CD4-positive, alpha-beta T cell (primary cell): ENCODE measurements around the gene PRDM16. TPM values are rescaled to one million over a fixed set of nuclear protein-coding genes. Genes with fewer than 3 reads are reported as not detected.
A peak's percentile ranks its signal among the peaks of the same experiment; 100 is the strongest.

ENCODE experiments used
- ATAC-seq: fragments of 200-7000 bp; cut with Tn5 transposase; one replicate; pipeline ENCODE4 v1.10.0; 2022; ENCODE audit warnings: mild to moderate bottlenecking; ENCODE audit not compliant: poor library complexity
- CTCF ChIA-PET: fragments of 350-600 bp; sonication (Branson Sonifier 250); formaldehyde crosslinking; loops from one replicate; lab custom pipeline; 2021; ENCODE audit warnings: antibody characterized with exemption, inconsistent platforms; lab: Charles Lee
- POLR2A ChIA-PET: fragments of 350-600 bp; sonication (Branson Sonifier 250); formaldehyde crosslinking; loops from one replicate; lab custom pipeline; 2021; ENCODE audit warnings: antibody characterized with exemption, inconsistent platforms; lab: Charles Lee
- DNase-seq, 14 experiments: peaks; one replicate each; pipeline ENCODE4 v3.0.0-alpha.2; 2013 to 2020; ENCODE audit warnings: mixed read lengths in 2 of 14
- H3K27ac ChIP-seq, 2 donors: one replicate each; pipeline versions ENCODE4 v1.5.1 to v1.7.0; 2013; ENCODE audit warnings: low read length in 2 of 2, low read depth in 1 of 2, mild to moderate bottlenecking in 1 of 2
- H3K27me3 ChIP-seq, 2 experiments: 1 replicate in 1 of 2; 2 replicates in 1 of 2; pipeline versions ENCODE4 v1.6.1 to v1.7.0; 2013; ENCODE audit warnings: low read length in 2 of 2, control low read depth in 1 of 2, mild to moderate bottlenecking in 1 of 2, moderate library complexity in 1 of 2; ENCODE audit not compliant: insufficient read depth in 2 of 2, control insufficient read depth in 1 of 2
- H3K36me3 ChIP-seq: one replicate; pipeline ENCODE4 v1.6.1; 2013; ENCODE audit warnings: low read length, control low read depth; ENCODE audit not compliant: insufficient read depth
- H3K4me1 ChIP-seq: one replicate; pipeline ENCODE4 v1.6.1; 2013; ENCODE audit warnings: low read length, control low read depth; ENCODE audit not compliant: insufficient read depth
- H3K4me3 ChIP-seq: one replicate; pipeline ENCODE4 v1.5.1; 2013; ENCODE audit warnings: mild to moderate bottlenecking, low read length, moderate library complexity
- H3K9me3 ChIP-seq, 2 experiments: 1 replicate in 1 of 2; 2 replicates in 1 of 2; pipeline versions ENCODE4 v1.6.1 to v1.7.0; 2013; ENCODE audit warnings: low read length in 2 of 2, mild to moderate bottlenecking in 2 of 2, control low read depth in 1 of 2, moderate library complexity in 1 of 2; ENCODE audit not compliant: control insufficient read depth in 1 of 2, insufficient read depth in 1 of 2
- H3K27ac Mint-ChIP-seq: one replicate; pipeline ENCODE4 v1.8.0; 2020; ENCODE audit warnings: mixed read lengths
- H3K27me3 Mint-ChIP-seq: one replicate; pipeline ENCODE4 v1.8.0; 2021; ENCODE audit warnings: mixed read lengths
- H3K36me3 Mint-ChIP-seq: one replicate; pipeline ENCODE4 v1.8.0; 2021; ENCODE audit warnings: low read depth, mixed read lengths
- H3K4me1 Mint-ChIP-seq: one replicate; pipeline ENCODE4 v1.8.0; 2021; ENCODE audit warnings: low read depth, mixed read lengths
- H3K4me3 Mint-ChIP-seq: one replicate; pipeline ENCODE4 v1.8.0; 2020; ENCODE audit warnings: mild to moderate bottlenecking, mixed read lengths
- H3K9me3 Mint-ChIP-seq: one replicate; pipeline ENCODE4 v1.8.0; 2020; ENCODE audit warnings: mixed read lengths
- intact Hi-C, 2 experiments: fragments of 100-400 bp; cut with DNase I in 1 of 2; cut with micrococcal nuclease in 1 of 2; formaldehyde crosslinking; loops; one replicate each; pipeline versions ENCODE4 v1.15.1 to v1.9.0; 2023 to 2025; cut with DNase I, micrococcal nuclease
- total RNA-seq, 174 experiments: library from RNA in 2 of 174; stranded (reverse) in 2 of 174; gene quantifications; one replicate each; pipeline ENCODE4 v1.2.3 and lab custom pipeline; 2021 to 2026
- TF ChIP-seq, protein P1 (sequence below): fragments of 200-600 bp; IDR thresholded peaks from one replicate; pipeline ENCODE4 v1.8.0; 2022; ENCODE audit warnings: antibody characterized with exemption, mild to moderate bottlenecking

The PRDM16 gene
- total RNA-seq, 2 experiments from 2014 or later = not detected

DNA sequence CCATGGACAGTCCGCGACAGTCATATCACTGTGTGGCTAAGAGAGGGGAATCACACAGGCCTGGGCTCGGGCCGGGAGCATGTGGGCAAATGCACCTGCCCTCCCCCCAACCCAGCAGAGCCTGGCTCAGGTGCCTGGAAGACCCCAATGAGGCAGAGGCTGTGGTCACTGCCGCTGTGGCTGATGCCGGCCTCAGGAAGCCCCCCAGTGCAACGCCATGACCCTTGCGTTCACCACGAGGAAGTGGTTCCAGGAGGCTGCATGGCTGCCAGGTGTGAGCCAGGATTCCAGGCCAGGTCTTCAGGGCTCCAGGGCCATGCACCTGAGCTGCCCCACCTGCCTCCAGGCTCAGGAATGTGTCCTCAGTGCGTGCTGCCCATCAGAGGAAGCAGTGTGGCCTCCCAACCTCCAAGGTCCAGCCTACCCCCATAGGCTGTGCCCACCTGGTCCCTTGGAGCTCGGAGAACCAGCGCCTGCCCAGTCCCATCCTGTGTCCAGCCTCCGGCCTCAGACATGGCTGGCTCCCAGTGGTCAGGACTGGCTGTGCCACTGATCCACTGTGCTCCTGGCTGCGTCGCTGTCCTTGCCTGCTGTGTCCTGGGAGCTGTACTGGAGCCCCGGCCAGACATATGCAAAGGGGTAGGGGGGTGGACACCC, 393.5 kb downstream of the PRDM16 start:
- ChIA-PET POLR2A (no interaction called here), CTCF (interaction anchor here (1.3 kb wide), 1 partner anchor 9 kb away, joined by 6 read pairs; no protein-coding TSS in a partner anchor)
- intact Hi-C loops = no loop called here
- H3K4me3 Mint-ChIP-seq = no peak overlapping the region
- H3K4me1 ChIP-seq = no peaks in the 10 kb centered on the region
- no peaks in the 10 kb centered on the region for H3K9me3 Mint-ChIP-seq
- TF ChIP-seq, protein P1, sequence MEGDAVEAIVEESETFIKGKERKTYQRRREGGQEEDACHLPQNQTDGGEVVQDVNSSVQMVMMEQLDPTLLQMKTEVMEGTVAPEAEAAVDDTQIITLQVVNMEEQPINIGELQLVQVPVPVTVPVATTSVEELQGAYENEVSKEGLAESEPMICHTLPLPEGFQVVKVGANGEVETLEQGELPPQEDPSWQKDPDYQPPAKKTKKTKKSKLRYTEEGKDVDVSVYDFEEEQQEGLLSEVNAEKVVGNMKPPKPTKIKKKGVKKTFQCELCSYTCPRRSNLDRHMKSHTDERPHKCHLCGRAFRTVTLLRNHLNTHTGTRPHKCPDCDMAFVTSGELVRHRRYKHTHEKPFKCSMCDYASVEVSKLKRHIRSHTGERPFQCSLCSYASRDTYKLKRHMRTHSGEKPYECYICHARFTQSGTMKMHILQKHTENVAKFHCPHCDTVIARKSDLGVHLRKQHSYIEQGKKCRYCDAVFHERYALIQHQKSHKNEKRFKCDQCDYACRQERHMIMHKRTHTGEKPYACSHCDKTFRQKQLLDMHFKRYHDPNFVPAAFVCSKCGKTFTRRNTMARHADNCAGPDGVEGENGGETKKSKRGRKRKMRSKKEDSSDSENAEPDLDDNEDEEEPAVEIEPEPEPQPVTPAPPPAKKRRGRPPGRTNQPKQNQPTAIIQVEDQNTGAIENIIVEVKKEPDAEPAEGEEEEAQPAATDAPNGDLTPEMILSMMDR = no peak
- H3K4me3 ChIP-seq = no peak overlapping the region
- H3K27me3 ChIP-seq = no peaks in the 10 kb centered on the region
- H3K36me3 ChIP-seq = no peaks in the 10 kb centered on the region
- H3K36me3 Mint-ChIP-seq = no peaks in the 10 kb centered on the region
- no peaks in the 10 kb centered on the region for H3K9me3 ChIP-seq
- H3K4me1 Mint-ChIP-seq = no peaks in the 10 kb centered on the region
- ATAC-seq = no peak
- peak in 1 of 14 experiments; percentile 3 for DNase-seq
- no peak overlapping the region for H3K27ac ChIP-seq
- no peaks in the 10 kb centered on the region for H3K27me3 Mint-ChIP-seq
- no peak overlapping the region for H3K27ac Mint-ChIP-seq

DNA sequence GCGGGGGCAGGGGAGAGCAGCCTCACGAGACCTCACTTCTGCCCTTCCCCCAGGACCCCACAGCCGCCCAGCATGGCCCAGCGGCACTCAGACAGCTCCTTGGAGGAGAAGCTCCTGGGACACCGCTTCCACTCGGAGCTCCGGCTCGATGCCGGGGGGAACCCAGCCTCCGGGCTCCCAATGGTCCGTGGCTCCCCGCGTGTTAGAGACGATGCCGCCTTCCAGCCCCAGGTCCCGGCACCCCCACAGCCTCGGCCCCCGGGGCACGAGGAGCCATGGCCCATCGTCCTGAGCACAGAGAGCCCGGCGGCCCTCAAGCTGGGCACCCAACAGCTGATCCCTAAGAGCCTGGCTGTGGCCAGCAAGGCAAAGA, 394.0 kb downstream of the PRDM16 start:
- ATAC-seq (no peak), DNase-seq (peak in 1 of 14 experiments; percentile 4)
- TF ChIP-seq, protein P1 = no peak
- ChIA-PET CTCF (interaction anchor here (1.3 kb wide), 1 partner anchor 10 kb away, joined by 6 read pairs; no protein-coding TSS in a partner anchor), POLR2A (no interaction called here)
- no peak overlapping the region for H3K27ac ChIP-seq
- H3K4me1 Mint-ChIP-seq = no peaks in the 10 kb centered on the region
- H3K4me3 ChIP-seq = no peak overlapping the region
- no peaks in the 10 kb centered on the region for H3K9me3 Mint-ChIP-seq
- H3K9me3 ChIP-seq = no peaks in the 10 kb centered on the region
- H3K27me3 ChIP-seq = no peaks in the 10 kb centered on the region
- no peak overlapping the region for H3K27ac Mint-ChIP-seq
- no peaks in the 10 kb centered on the region for H3K27me3 Mint-ChIP-seq
- no peak overlapping the region for H3K4me3 Mint-ChIP-seq
- intact Hi-C loops = no loop called here
- no peaks in the 10 kb centered on the region for H3K36me3 ChIP-seq
- H3K36me3 Mint-ChIP-seq = no peaks in the 10 kb centered on the region
- no peaks in the 10 kb centered on the region for H3K4me1 ChIP-seq

DNA sequence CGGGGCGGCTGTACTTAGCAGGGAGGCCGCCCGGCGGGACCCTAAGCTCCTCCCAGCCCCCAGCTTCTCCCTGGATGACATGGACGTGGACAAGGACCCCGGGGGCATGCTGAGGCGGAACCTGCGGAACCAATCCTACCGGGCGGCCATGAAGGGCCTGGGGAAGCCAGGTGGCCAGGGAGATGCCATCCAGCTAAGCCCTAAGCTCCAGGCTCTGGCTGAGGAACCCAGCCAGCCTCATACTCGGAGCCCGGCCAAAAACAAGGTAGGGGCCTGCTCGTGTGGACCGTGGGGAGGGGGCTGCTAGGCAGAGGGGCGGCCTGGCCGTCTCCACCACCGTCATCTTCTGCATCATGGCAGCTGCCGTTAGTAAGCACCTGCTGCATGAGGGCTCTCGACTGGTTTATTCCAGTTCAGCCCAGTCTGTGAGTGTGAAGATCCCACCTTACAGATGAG, 394.4 kb downstream of the PRDM16 start:
- ChIA-PET CTCF (interaction anchor here (1.3 kb wide), 1 partner anchor 10 kb away, joined by 6 read pairs; no protein-coding TSS in a partner anchor), POLR2A (no interaction called here)
- ATAC-seq = no peak
- H3K4me1 ChIP-seq = no peaks in the 10 kb centered on the region
- TF ChIP-seq, protein P1 = no peak
- Mint-ChIP-seq H3K27ac (no peak overlapping the region), H3K27me3 (no peaks in the 10 kb centered on the region), H3K9me3 (no peaks in the 10 kb centered on the region), H3K36me3 (no peaks in the 10 kb centered on the region), H3K4me3 (no peak overlapping the region), H3K4me1 (no peaks in the 10 kb centered on the region)
- intact Hi-C loops = no loop called here
- H3K36me3 ChIP-seq = no peaks in the 10 kb centered on the region
- H3K9me3 ChIP-seq = no peaks in the 10 kb centered on the region
- H3K27me3 ChIP-seq = no peaks in the 10 kb centered on the region
- no peak overlapping the region for H3K4me3 ChIP-seq
- no peak overlapping the region for H3K27ac ChIP-seq
- peak in 1 of 14 experiments; percentile 1 for DNase-seq
